Measurements from ENCODE around the gene NEMP2.

Gene NEMP2

GRCh38 chr2:190533968-190534309 lies 583 bp downstream of the NEMP2 start:
- peak overlapping the region; percentile 81 for H3K9ac ChIP-seq (ENCODE audit: low read length)
- peaks cover 6% of the 10 kb centered on the region for H3K9me3 ChIP-seq (ENCODE audit: control insufficient read depth, low read length)
- H3K36me3 ChIP-seq (ENCODE audit: control insufficient read depth, insufficient read depth, low read length, severe bottlenecking) = no peaks in the 10 kb centered on the region
- peak; percentile 60 for DNase-seq (ENCODE audit: low read depth)
- H3K4me1 ChIP-seq (ENCODE audit: control insufficient read depth, insufficient read depth, low read length) = peaks cover 24% of the 10 kb centered on the region
- H3K4me3 ChIP-seq (ENCODE audit: low read length) = peak overlapping the region; percentile 82
- no peaks in the 10 kb centered on the region for H3K27me3 ChIP-seq (replicated peaks; ENCODE audit: control insufficient read depth, insufficient read depth, low read length)

- no peaks in the 10 kb centered on the region for H3K36me3 ChIP-seq (ENCODE audit: control insufficient read depth, insufficient read depth, low read length, severe bottlenecking)
- H3K4me1 ChIP-seq (ENCODE audit: control insufficient read depth, insufficient read depth, low read length) = peaks cover 30% of the 10 kb centered on the region
- H3K9ac ChIP-seq (ENCODE audit: low read length) = peak overlapping the region; percentile 81
- peak overlapping the region; percentile 82 for H3K4me3 ChIP-seq (ENCODE audit: low read length)
- H3K9me3 ChIP-seq (ENCODE audit: control insufficient read depth, low read length) = peaks cover under 1% of the 10 kb centered on the region
- DNase-seq (ENCODE audit: low read depth) = peak; percentile 4
- no peaks in the 10 kb centered on the region for H3K27me3 ChIP-seq (replicated peaks; ENCODE audit: control insufficient read depth, insufficient read depth, low read length)
Measured at GRCh38 chr2:190533175-190533967, 1.2 kb downstream of the NEMP2 start.

- no peaks in the 10 kb centered on the region for H3K9me3 ChIP-seq (ENCODE audit: control insufficient read depth, low read length)
- H3K4me3 ChIP-seq (ENCODE audit: low read length) = no peak overlapping the region
- no peak overlapping the region for H3K9ac ChIP-seq (ENCODE audit: low read length)
- no peaks in the 10 kb centered on the region for H3K36me3 ChIP-seq (ENCODE audit: control insufficient read depth, insufficient read depth, low read length, severe bottlenecking)
- H3K4me1 ChIP-seq (ENCODE audit: control insufficient read depth, insufficient read depth, low read length) = peaks cover 33% of the 10 kb centered on the region
- no peak for DNase-seq (ENCODE audit: low read depth)
- no peaks in the 10 kb centered on the region for H3K27me3 ChIP-seq (replicated peaks; ENCODE audit: control insufficient read depth, insufficient read depth, low read length)
Measured at GRCh38 chr2:190532581-190532980, 1.9 kb downstream of the NEMP2 start.

- no peak overlapping the region for H3K9ac ChIP-seq (ENCODE audit: low read length)
- H3K9me3 ChIP-seq (ENCODE audit: control insufficient read depth, low read length) = no peaks in the 10 kb centered on the region
- no peak for DNase-seq (ENCODE audit: low read depth)
- no peaks in the 10 kb centered on the region for H3K36me3 ChIP-seq (ENCODE audit: control insufficient read depth, insufficient read depth, low read length, severe bottlenecking)
- no peaks in the 10 kb centered on the region for H3K27me3 ChIP-seq (replicated peaks; ENCODE audit: control insufficient read depth, insufficient read depth, low read length)
- H3K4me1 ChIP-seq (ENCODE audit: control insufficient read depth, insufficient read depth, low read length) = peaks cover 37% of the 10 kb centered on the region
- H3K4me3 ChIP-seq (ENCODE audit: low read length) = no peak overlapping the region
Measured at GRCh38 chr2:190530248-190530900, 4.1 kb downstream of the NEMP2 start.

GRCh38 chr2:190529486-190530247 lies 4.9 kb downstream of the NEMP2 start:
- H3K27me3 ChIP-seq (replicated peaks; ENCODE audit: control insufficient read depth, insufficient read depth, low read length) = no peaks in the 10 kb centered on the region
- DNase-seq (ENCODE audit: low read depth) = no peak
- no peaks in the 10 kb centered on the region for H3K9me3 ChIP-seq (ENCODE audit: control insufficient read depth, low read length)
- H3K4me3 ChIP-seq (ENCODE audit: low read length) = no peak overlapping the region
- H3K36me3 ChIP-seq (ENCODE audit: control insufficient read depth, insufficient read depth, low read length, severe bottlenecking) = no peaks in the 10 kb centered on the region
- H3K4me1 ChIP-seq (ENCODE audit: control insufficient read depth, insufficient read depth, low read length) = peaks cover 35% of the 10 kb centered on the region
- no peak overlapping the region for H3K9ac ChIP-seq (ENCODE audit: low read length)

GRCh38 chr2:190528521-190529001 lies 6.0 kb downstream of the NEMP2 start:
- no peaks in the 10 kb centered on the region for H3K9me3 ChIP-seq (ENCODE audit: control insufficient read depth, low read length)
- no peak overlapping the region for H3K9ac ChIP-seq (ENCODE audit: low read length)
- H3K36me3 ChIP-seq (ENCODE audit: control insufficient read depth, insufficient read depth, low read length, severe bottlenecking) = no peaks in the 10 kb centered on the region
- peak; percentile 77 for DNase-seq (ENCODE audit: low read depth)
- no peaks in the 10 kb centered on the region for H3K27me3 ChIP-seq (replicated peaks; ENCODE audit: control insufficient read depth, insufficient read depth, low read length)
- no peak overlapping the region for H3K4me3 ChIP-seq (ENCODE audit: low read length)
- peaks cover 31% of the 10 kb centered on the region for H3K4me1 ChIP-seq (ENCODE audit: control insufficient read depth, insufficient read depth, low read length)

- Histone ChIP-seq H3K9me3 (ENCODE audit: control insufficient read depth, low read length) (no peaks in the 10 kb centered on the region), H3K9ac (ENCODE audit: low read length) (no peak overlapping the region), H3K36me3 (ENCODE audit: control insufficient read depth, insufficient read depth, low read length, severe bottlenecking) (no peaks in the 10 kb centered on the region), H3K27me3 (replicated peaks; ENCODE audit: control insufficient read depth, insufficient read depth, low read length) (no peaks in the 10 kb centered on the region), H3K4me1 (ENCODE audit: control insufficient read depth, insufficient read depth, low read length) (peaks cover 28% of the 10 kb centered on the region), H3K4me3 (ENCODE audit: low read length) (no peak overlapping the region)
- DNase-seq (ENCODE audit: low read depth) = no peak
Measured at GRCh38 chr2:190527918-190528317, 6.6 kb downstream of the NEMP2 start.

- Histone ChIP-seq H3K36me3 (ENCODE audit: control insufficient read depth, insufficient read depth, low read length, severe bottlenecking) (no peaks in the 10 kb centered on the region), H3K4me1 (ENCODE audit: control insufficient read depth, insufficient read depth, low read length) (peaks cover 28% of the 10 kb centered on the region), H3K27me3 (replicated peaks; ENCODE audit: control insufficient read depth, insufficient read depth, low read length) (no peaks in the 10 kb centered on the region), H3K4me3 (ENCODE audit: low read length) (no peak overlapping the region), H3K9me3 (ENCODE audit: control insufficient read depth, low read length) (no peaks in the 10 kb centered on the region), H3K9ac (ENCODE audit: low read length) (no peak overlapping the region)
- DNase-seq (ENCODE audit: low read depth) = no peak
Measured at GRCh38 chr2:190527214-190527613, 7.3 kb downstream of the NEMP2 start.

GRCh38 chr2:190526105-190526750 lies 8.3 kb downstream of the NEMP2 start:
- H3K27me3 ChIP-seq (replicated peaks; ENCODE audit: control insufficient read depth, insufficient read depth, low read length) = no peaks in the 10 kb centered on the region
- peaks cover 28% of the 10 kb centered on the region for H3K4me1 ChIP-seq (ENCODE audit: control insufficient read depth, insufficient read depth, low read length)
- no peak for DNase-seq (ENCODE audit: low read depth)
- no peak overlapping the region for H3K4me3 ChIP-seq (ENCODE audit: low read length)
- H3K9me3 ChIP-seq (ENCODE audit: control insufficient read depth, low read length) = no peaks in the 10 kb centered on the region
- H3K9ac ChIP-seq (ENCODE audit: low read length) = no peak overlapping the region
- no peaks in the 10 kb centered on the region for H3K36me3 ChIP-seq (ENCODE audit: control insufficient read depth, insufficient read depth, low read length, severe bottlenecking)

GRCh38 chr2:190524928-190525327 lies 9.6 kb downstream of the NEMP2 start:
- Histone ChIP-seq H3K4me3 (ENCODE audit: low read length) (no peak overlapping the region), H3K4me1 (ENCODE audit: control insufficient read depth, insufficient read depth, low read length) (peaks cover 19% of the 10 kb centered on the region), H3K9me3 (ENCODE audit: control insufficient read depth, low read length) (no peaks in the 10 kb centered on the region), H3K36me3 (ENCODE audit: control insufficient read depth, insufficient read depth, low read length, severe bottlenecking) (no peaks in the 10 kb centered on the region), H3K27me3 (replicated peaks; ENCODE audit: control insufficient read depth, insufficient read depth, low read length) (no peaks in the 10 kb centered on the region), H3K9ac (ENCODE audit: low read length) (no peak overlapping the region)
- no peak for DNase-seq (ENCODE audit: low read depth)

Measured in adipocyte (in vitro differentiated cells).